GM18508 (cell line): ENCODE measurements around the gene MKRN1.
"Not testable (repeated sequence)": the region's sequence is repeated elsewhere in the genome, so short reads cannot be mapped to it uniquely, and the experiment has no call there.

Experiments
- ATAC-seq: cut with Tn5 transposase; IDR thresholded peaks from one replicate; pipeline ENCODE4 v1.9.1; 2021; ENCODE audit warnings: moderate number of reproducible peaks; ENCODE audit not compliant: insufficient read depth, unreplicated experiment

MKRN1 gene

GRCh38 chr7:140485500-140486265 is 6.4 kb upstream of the MKRN1 start:
- ATAC-seq: no peak

- no peak for ATAC-seq
These were observed 5.7 kb upstream of the MKRN1 start for GRCh38 chr7:140484951-140485499.

GRCh38 chr7:140484479-140484878 is 5.2 kb upstream of the MKRN1 start:
- ATAC-seq: no peak

GRCh38 chr7:140479739-140480084 is 407 bp upstream of the MKRN1 start:
- peak; percentile 4 for ATAC-seq

GRCh38 chr7:140478246-140479061 is 851 bp downstream of the MKRN1 start:
- ATAC-seq: no peak

GRCh38 chr7:140476698-140477261 is 2.5 kb downstream of the MKRN1 start:
- no peak for ATAC-seq

- ATAC-seq: no peak
These were observed 3.5 kb downstream of the MKRN1 start for GRCh38 chr7:140475747-140476333.

GRCh38 chr7:140463111-140463510 is 16.2 kb downstream of the MKRN1 start:
- ATAC-seq: no peak

GRCh38 chr7:140458916-140459315 is 20.4 kb downstream of the MKRN1 start:
- no peak for ATAC-seq

- no peak for ATAC-seq
These were observed 21.1 kb downstream of the MKRN1 start for GRCh38 chr7:140458201-140458600.

GRCh38 chr7:140456551-140457051 is 22.7 kb downstream of the MKRN1 start:
- no peak for ATAC-seq

- ATAC-seq: no peak
These were observed 23.6 kb downstream of the MKRN1 start for GRCh38 chr7:140455743-140456142.

GRCh38 chr7:140454657-140455015 is 24.7 kb downstream of the MKRN1 start:
- no peak for ATAC-seq

GRCh38 chr7:140453785-140454656 is 25.3 kb downstream of the MKRN1 start:
- ATAC-seq: not testable (repeated sequence)

- ATAC-seq: no peak
These were observed 26.0 kb downstream of the MKRN1 start for GRCh38 chr7:140453273-140453672.

GRCh38 chr7:140451716-140452115 is 27.6 kb downstream of the MKRN1 start:
- no peak for ATAC-seq

GRCh38 chr7:140448781-140449480 is 30.4 kb downstream of the MKRN1 start:
- ATAC-seq: no peak

GRCh38 chr7:140447841-140448240 is 31.5 kb downstream of the MKRN1 start:
- ATAC-seq: no peak

GRCh38 chr7:140446467-140446866 is 32.8 kb downstream of the MKRN1 start:
- ATAC-seq: no peak
